GM19193 (cell line): ENCODE data around the gene IGSF21.

Experiments used
- POLR2A ChIP-seq: IDR thresholded peaks from 4 replicates; pipeline ENCODE4 v1.6.1; 2011; ENCODE audit not compliant: insufficient read depth, insufficient read length; ENCODE audit errors: extremely low read depth

The IGSF21 gene

DNA sequence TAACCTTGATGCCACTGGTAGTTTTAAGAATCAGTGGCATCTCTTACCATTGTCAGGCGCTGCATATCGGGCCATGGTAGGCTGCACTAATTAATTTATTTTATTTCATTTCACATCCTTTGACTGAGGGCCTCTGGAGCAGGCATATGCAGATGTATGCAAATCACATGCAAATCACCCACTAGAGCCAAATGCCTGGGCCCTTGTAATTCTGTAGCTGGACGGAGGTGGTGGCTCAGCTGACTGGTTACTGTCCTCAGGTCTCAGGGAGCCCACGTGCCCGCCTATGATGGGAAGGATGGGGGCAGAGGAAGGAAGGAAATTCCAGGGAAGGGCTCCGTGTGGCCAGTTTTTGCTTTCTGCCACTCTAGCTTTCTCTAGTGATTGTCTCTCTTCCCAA, 122.7 kb downstream of the IGSF21 start:
- TF ChIP-seq POLR2A, result no peak

DNA sequence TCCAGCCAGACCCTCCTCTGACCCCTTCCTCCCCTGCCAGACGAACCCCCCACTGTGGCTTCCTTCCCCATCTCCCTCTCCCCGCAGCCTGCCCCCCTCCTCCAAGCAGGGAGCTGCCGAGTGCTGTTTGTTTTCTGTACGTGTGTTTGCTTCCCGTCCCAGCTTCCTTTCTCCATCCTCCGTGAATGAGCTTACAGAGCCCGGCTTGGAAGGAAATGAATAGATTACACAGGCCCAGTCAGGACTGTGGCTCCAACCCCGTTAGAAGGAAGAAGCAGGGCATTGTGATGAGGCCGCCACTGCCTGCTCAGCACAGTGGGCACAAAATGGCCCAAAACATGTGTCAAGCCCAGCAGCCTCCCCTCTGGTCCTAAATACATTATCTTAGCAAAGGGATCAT, 123.2 kb downstream of the IGSF21 start:
- TF ChIP-seq POLR2A, result no peak

DNA sequence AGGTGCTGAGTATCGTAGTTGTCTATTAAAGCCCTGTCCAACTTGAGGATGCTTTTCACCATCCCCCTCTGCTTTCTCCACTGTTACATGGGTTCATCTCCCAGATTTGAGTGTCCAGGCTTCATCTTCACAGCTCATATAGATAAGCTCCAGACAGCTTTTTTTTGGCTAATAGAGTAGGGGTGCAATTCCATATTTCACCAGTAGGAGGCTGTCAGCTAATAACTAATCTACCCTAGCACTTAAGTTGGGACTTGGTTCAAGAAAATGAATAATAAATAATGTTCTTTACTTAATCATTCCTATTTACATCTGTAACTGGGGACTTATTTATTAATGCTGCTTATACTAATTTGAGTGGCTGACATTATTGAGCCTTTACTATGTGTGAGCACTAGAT, 124.5 kb downstream of the IGSF21 start:
- TF ChIP-seq POLR2A, result no peak

DNA sequence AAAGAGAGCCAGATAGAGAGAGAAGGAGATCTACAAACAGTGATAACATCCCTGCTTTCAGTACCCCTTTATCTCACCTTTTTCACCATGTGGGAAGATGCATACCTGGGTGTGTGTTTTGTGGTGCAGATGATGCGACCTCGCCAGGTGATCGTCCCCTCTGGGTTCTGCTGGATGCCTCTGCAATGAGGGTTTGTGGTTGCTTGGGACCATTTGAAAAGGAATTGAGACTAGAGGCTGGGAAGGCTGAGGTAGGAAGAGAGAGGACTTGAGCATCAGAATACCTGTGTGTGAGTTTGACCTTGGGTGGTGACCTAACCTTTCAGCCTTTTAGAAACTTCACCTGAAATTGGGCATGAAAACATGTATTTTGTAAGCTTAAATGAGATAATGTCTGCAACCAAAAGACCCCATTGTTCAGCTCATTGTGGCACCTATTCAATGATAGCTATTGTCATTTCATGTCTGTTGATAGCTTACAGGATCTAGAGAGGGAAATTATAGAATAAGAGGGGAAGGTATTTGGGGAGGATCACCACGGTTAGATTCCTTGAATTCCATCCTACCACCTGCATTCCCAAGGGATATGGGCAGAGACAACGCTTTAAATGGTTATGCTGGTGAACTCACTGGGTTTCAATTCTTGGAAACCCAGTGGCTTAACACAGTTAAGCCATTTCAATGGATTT, 125.7 kb downstream of the IGSF21 start:
- TF ChIP-seq POLR2A, result no peak

DNA sequence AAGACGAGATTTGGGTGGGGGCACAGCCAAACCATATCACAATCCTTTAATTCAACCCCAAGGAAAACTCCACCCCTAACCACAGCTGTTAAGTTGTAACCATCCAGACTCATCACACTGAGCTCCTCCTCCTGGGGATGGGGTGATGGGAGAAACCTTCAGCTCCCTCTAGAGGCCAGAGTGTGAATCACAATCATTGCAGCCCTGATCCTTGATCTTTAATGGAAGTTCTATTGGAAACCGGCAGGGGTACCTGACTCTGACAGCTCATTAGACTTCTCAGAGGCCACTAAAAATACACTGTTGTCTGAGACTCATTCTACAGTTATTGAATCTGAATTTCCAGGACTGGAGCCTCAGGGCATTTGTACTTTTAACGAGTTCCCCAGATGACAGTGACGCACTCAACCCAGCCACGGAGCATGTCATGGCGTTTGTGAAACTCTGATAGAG, 127.2 kb downstream of the IGSF21 start:
- TF ChIP-seq POLR2A, result no peak

DNA sequence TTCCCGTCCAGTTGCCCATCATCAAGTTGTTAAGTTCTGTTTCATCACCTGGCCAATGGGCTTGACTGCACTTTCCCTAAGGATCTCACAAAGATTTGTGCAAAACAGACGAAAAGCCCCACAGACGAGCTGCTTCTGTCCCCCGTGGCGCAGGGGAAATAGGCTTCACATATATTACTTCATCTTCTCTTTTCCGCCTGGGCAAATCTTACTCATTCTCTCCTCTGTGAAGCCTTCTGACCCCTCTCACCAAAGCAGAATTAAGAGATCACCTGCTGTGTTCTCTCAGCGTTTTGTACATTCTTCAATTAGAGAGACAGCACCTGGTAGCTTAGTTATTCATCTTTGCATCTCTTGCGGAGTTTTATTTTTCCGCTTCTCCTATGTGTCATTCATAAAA, 129.8 kb downstream of the IGSF21 start:
- no peak for TF ChIP-seq POLR2A

DNA sequence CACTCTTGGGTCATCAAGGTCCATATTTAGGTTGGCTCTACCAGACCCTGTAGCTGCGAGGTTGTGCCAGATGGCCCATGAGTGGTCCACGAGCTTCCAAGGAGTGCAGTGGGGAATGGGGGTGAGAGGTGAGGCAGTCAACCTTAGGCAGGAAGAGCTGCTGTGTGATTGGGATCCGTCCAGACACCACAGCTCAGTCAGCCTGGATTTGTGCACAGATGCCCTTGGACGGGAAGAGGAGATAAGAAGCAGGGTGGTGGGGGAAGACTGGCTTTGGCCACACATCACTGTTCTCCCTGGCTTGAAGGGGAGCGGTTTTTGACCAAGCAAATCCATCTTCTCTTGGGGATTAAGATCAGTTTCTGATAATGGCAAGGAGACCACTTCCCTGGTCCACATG, 130.6 kb downstream of the IGSF21 start:
- TF ChIP-seq POLR2A, result no peak

DNA sequence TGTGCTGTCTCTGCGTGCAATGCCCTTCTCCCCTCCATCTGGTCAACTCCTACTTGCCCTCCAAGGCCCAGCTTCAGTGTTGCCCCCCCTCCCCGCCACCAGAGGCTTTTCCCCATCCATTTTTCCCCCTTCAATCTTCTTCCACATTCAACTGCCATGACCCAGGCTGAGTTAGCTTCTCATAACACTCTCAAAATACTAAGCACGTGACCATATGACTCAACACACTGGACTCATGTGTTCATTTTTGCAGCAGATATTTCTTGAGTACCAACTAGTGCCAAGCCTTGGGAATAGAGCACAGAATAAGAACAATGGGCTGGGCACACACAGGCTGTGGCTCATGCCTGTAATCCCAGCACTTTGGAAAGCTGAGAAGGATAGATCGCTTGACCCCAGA, 132.1 kb downstream of the IGSF21 start:
- TF ChIP-seq POLR2A, result no peak

DNA sequence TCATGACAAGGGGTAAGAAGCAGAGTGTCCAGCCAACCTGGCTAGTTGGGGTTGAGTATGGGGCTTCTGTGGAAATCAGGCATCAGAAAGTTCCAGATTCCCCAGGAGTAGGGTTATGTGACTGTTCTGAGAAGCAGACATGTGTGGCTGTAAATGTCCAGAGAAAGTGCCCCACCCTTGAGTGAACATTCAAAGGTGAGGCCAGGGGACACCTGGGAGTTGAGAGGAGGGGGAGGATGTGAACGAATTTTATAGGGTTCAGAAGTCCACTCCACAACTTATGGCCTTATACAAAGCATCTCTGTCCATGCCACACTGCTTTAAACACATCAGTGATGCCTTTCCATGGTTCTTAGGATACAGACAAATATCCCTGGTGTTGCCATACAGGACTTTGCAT, 133.3 kb downstream of the IGSF21 start:
- TF ChIP-seq POLR2A, result no peak

DNA sequence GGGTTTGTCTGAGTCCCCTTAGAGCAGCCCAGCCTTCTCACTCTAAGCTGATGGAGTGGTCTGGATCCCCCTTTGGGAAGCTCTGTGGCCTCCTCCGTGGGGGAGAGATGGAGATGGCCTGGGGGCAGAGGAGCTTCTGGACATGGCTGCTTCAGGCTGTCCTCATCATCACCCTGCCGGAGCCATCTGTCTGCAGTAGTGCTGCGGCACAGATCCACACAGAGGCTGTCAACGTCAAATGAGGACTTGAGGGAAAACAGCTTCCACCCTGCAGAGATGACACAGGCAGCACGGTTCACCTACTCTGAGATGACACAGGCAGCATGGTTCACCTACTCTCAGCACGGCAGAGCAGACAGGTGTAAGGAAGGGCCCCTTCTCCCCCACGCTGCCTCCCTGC, 134.3 kb downstream of the IGSF21 start:
- TF ChIP-seq POLR2A, result no peak

DNA sequence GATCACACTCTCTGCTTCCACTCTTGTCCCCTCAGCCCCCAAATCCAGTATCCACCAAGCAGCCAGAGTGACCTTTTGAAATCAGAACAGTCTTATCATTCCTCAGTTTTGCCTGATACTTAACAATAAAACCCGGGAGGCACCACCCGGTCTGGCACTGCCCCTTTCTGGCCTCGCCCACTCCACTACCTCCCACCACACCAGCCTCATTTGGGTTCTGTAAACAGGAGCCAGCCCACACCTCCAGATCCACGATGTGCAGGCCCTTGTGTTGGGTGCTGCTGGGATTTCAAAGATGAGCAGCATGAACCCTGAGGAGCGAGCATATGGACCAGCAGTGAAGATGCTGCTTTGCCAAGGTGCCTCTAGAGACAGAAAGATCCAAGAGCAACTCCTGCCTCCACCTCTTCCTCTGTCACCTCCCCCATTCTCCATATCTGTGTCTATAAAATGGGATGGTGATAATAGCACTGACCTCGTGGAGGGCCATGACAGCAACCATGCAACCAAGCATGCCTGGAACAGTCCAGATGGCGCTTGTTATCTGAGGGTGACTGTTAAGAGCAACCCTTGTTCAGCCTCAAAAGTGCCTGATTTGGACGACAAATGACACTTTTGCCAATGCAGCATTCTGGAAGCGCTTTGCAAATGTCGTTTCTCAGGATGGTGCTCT, 136.0 kb downstream of the IGSF21 start:
- TF ChIP-seq POLR2A, result no peak

DNA sequence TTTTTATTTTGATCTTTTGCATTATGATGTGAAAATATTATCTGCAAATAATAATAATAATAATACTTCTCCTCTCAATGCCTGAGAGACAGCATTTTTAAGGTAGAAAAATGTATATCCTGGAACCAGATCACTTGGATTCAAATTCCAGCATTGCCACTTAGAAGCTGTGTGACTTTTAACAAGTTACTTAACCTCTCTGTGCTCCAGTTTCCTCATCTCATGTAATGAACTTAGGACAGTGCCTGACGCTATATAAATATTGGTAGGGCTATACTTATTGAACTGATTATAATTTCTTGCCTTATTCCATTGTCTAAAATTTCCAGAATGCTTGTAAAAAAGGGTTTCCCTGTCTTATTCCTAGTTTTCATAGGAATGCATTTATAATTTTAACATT, 137.2 kb downstream of the IGSF21 start:
- no peak for TF ChIP-seq POLR2A

DNA sequence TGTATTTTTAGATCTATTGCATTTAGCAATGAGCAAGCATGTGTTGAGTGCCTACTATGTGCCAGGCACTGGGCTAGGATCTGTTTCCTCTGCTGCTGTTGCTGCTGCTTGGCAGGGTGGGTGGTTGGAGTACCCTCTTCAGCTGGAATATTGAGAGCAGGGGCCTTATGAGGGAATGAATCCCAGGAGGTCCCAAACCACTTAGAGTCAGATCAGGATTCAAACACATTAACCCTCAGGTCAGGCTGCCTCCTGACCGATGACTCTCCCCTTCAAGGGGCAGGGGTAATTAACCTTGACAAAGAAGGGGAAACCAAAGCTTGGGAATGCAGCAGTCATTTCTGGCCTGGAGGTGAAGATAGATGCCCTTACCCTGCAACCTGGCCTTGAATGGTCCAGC, 138.0 kb downstream of the IGSF21 start:
- TF ChIP-seq POLR2A, result no peak

DNA sequence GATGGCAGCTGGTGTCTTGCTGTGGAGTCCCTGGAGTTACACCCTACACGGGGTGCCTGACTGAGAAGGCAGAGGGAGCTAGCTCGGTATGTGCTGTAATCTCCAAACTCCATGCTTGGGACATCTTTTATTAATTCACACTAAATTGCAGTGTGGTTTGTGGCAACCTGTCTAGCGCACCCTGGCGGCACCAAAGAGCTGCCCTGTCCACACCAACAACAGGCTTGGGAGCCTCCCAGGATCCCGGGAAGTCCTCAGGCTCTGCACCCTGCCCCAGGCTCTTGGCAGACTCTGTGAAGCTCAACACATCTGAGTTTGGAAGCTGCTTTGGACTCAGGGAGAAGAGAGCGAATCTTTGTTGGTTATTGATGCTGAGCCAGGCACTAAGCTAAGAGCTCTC, 138.9 kb downstream of the IGSF21 start:
- no peak for TF ChIP-seq POLR2A

DNA sequence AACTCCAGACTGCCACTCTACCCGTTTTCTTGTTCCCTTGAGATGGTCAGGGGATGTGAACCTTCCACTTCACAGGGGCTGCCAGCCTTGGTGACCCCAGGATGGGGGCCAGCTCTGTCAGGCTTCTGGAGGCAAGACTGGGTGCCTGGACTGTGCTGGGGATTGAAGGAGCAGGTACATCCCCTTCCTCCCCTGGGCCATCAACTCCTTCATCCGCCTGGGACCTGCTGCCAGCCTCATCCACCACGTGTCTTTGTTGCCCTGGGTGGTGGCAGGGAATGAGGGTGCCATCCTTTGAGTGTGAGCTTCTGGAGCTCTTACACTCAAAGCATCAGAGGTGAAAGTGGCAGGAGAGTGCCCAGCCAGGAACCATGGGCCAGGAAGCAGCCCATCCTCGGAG, 139.6 kb downstream of the IGSF21 start:
- no peak for TF ChIP-seq POLR2A

DNA sequence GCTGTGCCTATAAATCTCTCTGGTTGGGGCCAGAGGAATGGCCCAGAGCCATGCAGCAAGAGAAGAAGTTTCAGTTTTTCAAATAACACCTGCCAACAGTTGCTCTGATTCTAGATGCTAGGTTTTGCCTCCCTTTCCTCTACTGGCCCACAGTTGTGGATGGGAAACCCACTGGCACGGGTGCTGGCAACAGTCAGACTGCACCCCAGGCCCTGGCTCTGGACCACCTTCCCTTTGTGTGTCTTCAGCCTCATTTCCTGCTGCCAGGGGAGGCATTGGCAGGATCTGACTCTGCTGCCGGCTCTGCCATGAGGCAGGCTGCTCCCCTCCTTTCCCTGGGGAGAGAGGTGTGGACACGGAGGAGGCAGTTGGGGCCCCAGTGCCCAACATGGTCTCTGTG, 142.0 kb downstream of the IGSF21 start:
- no peak for TF ChIP-seq POLR2A

DNA sequence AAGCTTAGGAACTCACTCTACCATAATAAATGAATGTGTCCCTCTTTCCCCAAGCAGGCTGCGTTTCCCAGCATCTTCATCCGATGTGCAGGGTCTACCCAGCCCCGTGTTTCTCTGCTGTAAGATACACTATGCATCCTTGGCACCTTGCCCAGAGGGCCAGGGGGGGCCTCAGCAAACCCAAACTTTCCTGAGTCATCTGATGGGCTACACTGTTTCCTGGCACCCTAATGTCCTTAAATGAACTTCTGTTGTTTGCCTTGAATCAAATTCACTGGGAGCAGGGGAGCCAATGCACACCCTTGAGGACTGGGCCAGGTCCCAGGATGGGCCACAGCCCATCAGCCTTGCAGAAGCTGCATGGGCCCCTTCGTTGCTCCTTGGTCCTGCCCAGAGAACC, 145.5 kb downstream of the IGSF21 start:
- TF ChIP-seq POLR2A, result no peak
